GM19324 (cell line): ENCODE data around the gene DHX29.

ENCODE experiments used
- ATAC-seq: cut with Tn5 transposase; IDR thresholded peaks from one replicate; pipeline ENCODE4 v1.9.1; 2021; ENCODE audit warnings: mild to moderate bottlenecking, moderate library complexity; ENCODE audit not compliant: unreplicated experiment, low FRiP score

Gene DHX29

GRCh38 chr5:55211184-55211874 is 96.2 kb downstream of the DHX29 start:
- no peak for ATAC-seq
